HG03064 (cell line): ENCODE data around the gene TBL1X.
"Not testable (repeated sequence)": the region's sequence is repeated elsewhere in the genome, so short reads cannot be mapped to it uniquely, and the experiment has no call there.

Experiments used
- ATAC-seq: cut with Tn5 transposase; IDR thresholded peaks from one replicate; pipeline ENCODE4 v1.9.1; 2021; ENCODE audit warnings: low read depth; ENCODE audit not compliant: unreplicated experiment

The TBL1X gene

GRCh38 chrX:9530848-9531274, 66.0 kb downstream of the TBL1X start:
- no peak for ATAC-seq

- ATAC-seq, result no peak
Measured at GRCh38 chrX:9532349-9532748, 67.5 kb downstream of the TBL1X start.

GRCh38 chrX:9533611-9534010, 68.8 kb downstream of the TBL1X start:
- ATAC-seq, result no peak

GRCh38 chrX:9534686-9535085, 69.8 kb downstream of the TBL1X start:
- no peak for ATAC-seq

- no peak for ATAC-seq
Measured at GRCh38 chrX:9535101-9535500, 70.2 kb downstream of the TBL1X start.

GRCh38 chrX:9536156-9536555, 71.3 kb downstream of the TBL1X start:
- not testable (repeated sequence) for ATAC-seq

- no peak for ATAC-seq
Measured at GRCh38 chrX:9537781-9538180, 72.9 kb downstream of the TBL1X start.

GRCh38 chrX:9538544-9539045, 73.7 kb downstream of the TBL1X start:
- ATAC-seq, result no peak

- ATAC-seq, result no peak
Measured at GRCh38 chrX:9539605-9540387, 74.9 kb downstream of the TBL1X start.

- ATAC-seq, result no peak
Measured at GRCh38 chrX:9542106-9542760, 77.4 kb downstream of the TBL1X start.

- ATAC-seq, result no peak
Measured at GRCh38 chrX:9542761-9543111, 77.9 kb downstream of the TBL1X start.

GRCh38 chrX:9555354-9555753, 90.5 kb downstream of the TBL1X start:
- ATAC-seq, result no peak

- ATAC-seq, result no peak
Measured at GRCh38 chrX:9557091-9557490, 92.2 kb downstream of the TBL1X start.

GRCh38 chrX:9557521-9557920, 92.7 kb downstream of the TBL1X start:
- ATAC-seq, result no peak

GRCh38 chrX:9558615-9559014, 93.8 kb downstream of the TBL1X start:
- ATAC-seq, result no peak

GRCh38 chrX:9560219-9560618, 95.4 kb downstream of the TBL1X start:
- no peak for ATAC-seq

GRCh38 chrX:9561199-9561598, 96.3 kb downstream of the TBL1X start:
- ATAC-seq, result no peak

GRCh38 chrX:9562851-9563250, 98.0 kb downstream of the TBL1X start:
- ATAC-seq, result no peak

GRCh38 chrX:9566150-9566621, 101.3 kb downstream of the TBL1X start:
- no peak for ATAC-seq

GRCh38 chrX:9569876-9570301, 105.0 kb downstream of the TBL1X start:
- ATAC-seq, result no peak

- no peak for ATAC-seq
Measured at GRCh38 chrX:9573282-9574106, 108.6 kb downstream of the TBL1X start.
